ENCODE data around the gene FCGR3A.
A peak's percentile ranks its signal among the peaks of the same experiment; 100 is the strongest.
"Not testable (repeated sequence)": the region's sequence is repeated elsewhere in the genome, so short reads cannot be mapped to it uniquely, and the experiment has no call there.

FCGR3A gene

DNA sequence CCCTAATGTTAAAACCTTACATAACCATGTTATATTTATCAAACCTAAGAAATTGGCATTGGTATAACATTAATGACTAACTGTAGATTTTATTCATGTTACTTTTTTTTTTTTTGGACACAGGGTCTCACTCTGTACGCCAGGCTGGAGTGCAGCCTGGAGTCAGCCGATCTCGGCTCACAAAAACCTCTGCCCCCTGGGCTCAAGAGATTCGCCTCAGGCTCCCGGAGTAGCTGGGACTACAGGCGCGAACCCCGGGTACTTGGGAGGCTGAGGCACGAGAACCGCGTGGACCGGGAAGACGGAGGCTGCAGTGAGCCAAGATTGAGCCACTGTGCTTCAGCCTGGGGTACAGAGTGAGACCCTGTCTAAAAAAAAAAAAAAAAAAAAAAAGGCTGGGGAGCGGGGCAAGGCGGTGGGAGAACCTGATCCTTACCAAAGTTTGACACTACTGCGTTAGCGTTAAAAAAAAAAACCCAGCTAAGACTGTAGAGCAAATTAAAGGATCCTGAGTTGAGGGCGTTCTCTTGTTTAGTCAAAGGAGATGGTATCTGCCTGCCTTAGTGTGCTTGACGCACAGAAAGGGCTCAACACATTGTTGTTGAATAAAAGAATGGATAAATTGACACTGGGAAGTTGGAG is 20.0 kb downstream of the FCGR3A start:
- not testable (repeated sequence) for DNase-seq

DNA sequence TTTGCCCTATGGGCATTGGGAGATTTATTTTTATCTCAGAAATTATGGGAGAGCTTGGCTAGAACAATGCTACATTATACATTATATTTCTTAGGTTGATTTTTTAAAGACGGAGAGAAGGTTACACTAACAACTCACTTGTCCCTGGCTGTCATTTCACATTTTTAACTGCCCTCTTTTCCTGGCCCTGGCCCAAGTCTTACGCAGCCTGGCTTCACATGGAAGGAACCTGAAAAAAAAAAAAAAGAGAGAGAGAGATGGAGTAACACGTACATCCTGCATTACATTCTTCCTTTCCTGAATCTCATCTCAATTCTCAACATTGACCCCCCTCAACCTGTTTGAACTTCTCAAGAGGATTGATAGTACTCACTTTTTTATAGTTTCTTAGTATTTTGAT is 21.1 kb downstream of the FCGR3A start:
- not testable (repeated sequence) for DNase-seq

DNA sequence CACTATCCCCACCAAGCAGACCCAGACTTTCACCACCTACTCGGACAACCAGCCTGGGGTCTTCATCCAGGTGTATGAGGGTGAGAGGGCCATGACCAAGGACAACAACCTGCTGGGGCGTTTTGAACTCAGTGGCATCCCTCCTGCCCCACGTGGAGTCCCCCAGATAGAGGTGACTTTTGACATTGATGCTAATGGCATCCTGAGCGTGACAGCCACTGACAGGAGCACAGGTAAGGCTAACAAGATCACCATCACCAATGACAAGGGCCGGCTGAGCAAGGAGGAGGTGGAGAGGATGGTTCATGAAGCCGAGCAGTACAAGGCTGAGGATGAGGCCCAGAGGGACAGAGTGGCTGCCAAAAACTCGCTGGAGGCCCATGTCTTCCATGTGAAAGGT is 23.7 kb downstream of the FCGR3A start:
- DNase-seq, result not testable (repeated sequence)

DNA sequence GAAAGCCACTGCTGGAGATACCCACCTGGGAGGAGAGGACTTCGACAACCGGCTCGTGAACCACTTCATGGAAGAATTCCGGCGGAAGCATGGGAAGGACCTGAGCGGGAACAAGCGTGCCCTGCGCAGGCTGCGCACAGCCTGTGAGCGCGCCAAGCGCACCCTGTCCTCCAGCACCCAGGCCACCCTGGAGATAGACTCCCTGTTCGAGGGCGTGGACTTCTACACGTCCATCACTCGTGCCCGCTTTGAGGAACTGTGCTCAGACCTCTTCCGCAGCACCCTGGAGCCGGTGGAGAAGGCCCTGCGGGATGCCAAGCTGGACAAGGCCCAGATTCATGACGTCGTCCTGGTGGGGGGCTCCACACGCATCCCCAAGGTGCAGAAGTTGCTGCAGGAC is 24.3 kb downstream of the FCGR3A start:
- DNase-seq, result not testable (repeated sequence)

DNA sequence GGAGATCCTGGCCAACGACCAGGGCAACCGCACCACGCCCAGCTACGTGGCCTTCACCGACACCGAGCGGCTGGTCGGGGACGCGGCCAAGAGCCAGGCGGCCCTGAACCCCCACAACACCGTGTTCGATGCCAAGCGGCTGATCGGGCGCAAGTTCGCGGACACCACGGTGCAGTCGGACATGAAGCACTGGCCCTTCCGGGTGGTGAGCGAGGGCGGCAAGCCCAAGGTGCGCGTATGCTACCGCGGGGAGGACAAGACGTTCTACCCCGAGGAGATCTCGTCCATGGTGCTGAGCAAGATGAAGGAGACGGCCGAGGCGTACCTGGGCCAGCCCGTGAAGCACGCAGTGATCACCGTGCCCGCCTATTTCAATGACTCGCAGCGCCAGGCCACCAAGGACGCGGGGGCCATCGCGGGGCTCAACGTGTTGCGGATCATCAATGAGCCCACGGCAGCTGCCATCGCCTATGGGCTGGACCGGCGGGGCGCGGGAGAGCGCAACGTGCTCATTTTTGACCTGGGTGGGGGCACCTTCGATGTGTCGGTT is 24.8 kb downstream of the FCGR3A start:
- not testable (repeated sequence) for DNase-seq

DNA sequence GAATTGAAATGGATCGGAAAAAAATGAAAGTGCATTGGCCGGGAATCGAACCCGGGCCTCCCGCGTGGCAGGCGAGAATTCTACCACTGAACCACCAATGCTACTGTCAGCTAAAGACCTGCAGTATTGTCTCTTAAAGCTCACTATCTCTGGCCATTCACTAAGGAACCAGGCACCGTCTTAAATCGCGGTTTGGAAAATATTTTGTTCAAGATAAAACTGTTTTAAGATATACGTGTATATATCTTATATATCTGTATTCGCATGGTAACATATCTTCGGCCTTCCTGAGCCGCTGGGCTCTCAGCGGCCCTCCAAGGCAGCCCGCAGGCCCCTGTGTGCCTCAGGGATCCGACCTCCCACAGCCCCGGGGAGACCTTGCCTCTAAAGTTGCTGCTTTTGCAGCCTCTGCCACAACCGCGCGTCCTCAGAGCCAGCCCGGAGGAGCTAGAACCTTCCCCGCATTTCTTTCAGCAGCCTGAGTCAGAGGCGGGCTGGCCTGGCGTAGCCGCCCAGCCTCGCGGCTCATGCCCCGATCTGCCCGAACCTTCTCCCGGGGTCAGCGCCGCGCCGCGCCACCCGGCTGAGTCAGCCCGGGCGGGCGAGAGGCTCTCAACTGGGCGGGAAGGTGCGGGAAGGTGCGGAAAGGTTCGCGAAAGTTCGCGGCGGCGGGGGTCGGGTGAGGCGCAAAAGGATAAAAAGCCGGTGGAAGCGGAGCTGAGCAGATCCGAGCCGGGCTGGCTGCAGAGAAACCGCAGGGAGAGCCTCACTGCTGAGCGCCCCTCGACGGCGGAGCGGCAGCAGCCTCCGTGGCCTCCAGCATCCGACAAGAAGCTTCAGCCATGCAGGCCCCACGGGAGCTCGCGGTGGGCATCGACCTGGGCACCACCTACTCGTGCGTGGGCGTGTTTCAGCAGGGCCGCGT is 25.5 kb downstream of the FCGR3A start, which contains the start of gene HSPA6:
HSPA6 (plus strand) TSS at position 724 of the 925 bp plus-strand sequence; CDS start at position 843, 119 bp downstream.
- peak; percentile 60 for DNase-seq

DNA sequence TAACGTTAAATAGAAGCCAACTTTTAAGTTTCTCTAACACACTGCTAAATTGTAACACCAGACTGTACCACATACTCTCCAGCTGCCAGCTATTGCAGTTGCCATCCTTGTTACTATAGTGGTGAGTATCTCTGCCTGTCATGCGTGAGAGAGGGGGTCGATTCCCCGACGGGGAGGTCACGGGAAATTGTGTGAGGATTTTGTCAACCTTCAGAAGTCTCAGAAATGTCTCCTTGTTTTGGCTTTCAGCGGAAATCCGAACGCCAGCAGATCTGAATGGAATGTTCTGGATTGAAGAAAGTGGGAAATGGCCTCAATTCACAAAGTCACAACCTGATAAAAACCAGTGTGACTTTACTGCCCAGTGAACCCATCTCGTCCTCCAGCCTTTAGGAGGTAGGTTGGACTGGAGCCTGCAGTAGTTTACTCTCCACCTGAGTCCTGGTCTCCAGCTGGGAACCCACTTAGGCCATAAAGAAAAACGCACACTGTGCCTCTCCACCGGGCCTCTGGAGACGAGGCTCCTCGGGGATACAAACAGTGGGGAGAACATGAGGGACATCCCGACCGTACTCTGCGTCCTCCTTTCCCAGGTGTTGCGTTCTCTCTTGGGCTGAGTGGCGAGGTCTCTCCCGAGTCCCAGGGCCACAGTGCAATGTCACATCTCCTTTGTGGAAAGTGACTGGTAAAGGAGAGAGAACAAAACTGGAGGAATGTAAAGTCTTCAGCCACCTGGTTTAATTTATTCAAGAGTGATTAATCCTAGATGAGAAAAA is 26.4 kb downstream of the FCGR3A start:
- DNase-seq, result not testable (repeated sequence)

DNA sequence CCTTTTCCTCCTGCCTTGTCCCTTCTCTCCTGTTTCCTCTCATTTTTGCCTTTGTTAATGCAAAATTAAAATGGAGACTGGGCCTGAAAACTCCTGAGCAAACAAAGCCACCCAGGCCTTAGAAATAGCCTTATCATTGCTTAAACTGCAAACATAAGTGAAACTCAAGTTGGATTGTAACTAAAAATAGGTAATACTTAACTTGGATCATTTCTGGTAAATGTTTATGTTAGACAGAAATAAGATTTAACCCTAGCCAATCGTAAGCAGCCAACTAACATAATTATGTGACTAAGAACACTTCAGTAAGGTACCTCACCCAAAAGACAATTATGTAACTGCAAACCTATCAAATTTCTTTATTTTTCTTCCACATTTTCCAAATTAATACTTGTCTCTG is 35.7 kb downstream of the FCGR3A start:
- DNase-seq, result not testable (repeated sequence)

DNA sequence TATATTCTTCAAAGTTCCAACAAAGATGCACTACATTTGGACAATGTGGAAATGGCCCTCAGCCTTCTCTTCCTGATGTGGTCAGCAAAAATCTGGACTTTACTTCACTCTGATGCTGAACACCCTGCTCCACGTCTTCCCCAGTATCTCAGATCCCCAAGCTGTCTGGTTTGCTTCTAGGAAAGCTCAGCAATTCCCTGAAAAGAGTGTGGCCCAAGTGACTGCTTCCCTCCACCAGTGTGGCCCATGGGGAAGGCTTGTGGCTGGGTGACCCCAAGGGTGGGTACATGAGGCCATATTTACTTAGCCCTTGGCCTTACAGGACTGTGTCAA is 36.2 kb downstream of the FCGR3A start:
- not testable (repeated sequence) for DNase-seq

DNA sequence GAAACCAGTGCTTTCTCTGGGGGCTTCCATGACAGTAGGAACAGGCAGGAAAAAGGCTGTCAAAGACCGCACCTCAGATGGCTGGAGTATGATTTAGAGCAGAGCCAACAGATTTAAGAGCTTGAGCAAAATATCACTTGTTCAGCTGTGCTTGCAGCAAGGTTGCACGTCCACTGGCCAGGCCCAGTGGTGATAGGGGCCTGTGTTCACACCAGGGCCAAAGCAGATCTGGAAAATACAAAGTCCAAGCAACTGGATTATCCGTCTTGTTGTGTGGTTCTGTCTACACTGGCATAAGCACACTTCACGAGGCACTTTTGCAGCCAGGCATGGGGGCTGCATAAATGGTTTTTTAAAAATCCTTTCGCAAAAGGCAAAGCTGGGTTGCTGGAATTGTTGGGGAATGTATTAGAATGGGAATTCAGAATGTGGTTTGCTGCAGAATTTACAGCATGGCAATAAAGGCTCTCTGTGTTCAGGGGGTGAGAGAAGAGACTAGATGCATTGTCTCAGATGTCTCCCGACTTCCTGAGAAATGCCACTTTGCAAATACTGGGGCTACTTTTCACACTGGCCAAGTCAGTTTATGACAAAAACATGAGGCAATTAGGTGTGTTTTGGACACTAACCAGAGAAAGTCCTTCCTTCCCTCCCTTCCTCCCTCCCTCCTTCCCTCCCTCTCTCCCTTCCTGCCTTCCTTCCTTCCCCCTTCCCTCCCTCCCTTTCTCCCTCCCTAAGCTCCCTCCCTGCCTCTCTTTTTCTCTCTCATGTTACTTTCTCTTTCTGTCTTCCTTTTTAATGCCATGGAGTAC is 36.8 kb downstream of the FCGR3A start:
- not testable (repeated sequence) for DNase-seq

DNA sequence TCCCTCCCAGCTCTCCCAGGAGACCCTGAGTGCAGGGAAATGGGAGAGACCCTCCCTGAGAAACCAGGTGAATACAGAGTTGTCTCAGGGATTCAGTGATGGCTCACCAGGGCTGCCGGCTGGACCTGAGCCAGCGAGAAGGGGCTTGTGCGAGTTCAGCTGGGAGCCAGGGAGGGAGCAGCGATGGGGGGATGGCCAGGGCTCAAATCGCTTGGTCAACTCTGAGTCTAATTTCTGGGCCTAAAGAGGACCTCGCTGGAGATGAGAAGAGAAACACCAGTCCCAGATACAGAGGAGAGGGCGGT is 37.9 kb downstream of the FCGR3A start:
- no peak for DNase-seq

DNA sequence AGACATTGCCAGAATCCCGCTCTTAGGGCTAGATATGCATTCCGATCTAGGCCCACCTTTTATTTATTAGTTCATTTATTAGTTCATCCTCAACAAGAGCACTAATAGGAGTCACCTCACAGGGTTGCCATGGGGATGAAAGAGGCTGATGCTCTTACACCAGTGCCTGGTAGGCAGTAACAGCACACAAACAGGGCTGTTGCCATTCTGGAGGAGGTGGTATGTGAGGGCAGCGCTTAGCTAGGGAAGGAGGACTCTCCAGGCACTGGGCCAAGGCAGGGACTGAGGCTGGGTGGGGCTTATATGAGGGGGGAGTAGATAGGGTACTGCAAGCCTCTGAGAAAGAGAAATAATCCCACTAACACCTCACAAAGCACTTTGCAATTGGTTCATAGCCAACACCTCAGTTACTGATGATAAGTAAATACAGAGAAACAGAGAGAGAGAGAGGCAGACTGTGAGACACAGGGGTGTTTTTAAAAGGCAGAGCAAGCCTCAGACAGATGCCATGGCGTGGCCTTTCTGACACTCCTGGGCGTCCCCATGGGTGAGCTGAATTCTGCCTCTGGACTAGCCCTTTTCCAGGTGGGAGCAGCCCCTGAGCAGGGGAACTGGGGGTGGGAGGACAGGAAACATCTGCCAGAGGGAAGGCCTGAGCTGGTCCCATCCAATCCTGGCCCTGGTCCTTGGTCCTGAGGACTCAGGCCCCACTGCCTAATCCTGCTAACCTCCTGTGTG is 38.4 kb downstream of the FCGR3A start:
- DNase-seq, result no peak

DNA sequence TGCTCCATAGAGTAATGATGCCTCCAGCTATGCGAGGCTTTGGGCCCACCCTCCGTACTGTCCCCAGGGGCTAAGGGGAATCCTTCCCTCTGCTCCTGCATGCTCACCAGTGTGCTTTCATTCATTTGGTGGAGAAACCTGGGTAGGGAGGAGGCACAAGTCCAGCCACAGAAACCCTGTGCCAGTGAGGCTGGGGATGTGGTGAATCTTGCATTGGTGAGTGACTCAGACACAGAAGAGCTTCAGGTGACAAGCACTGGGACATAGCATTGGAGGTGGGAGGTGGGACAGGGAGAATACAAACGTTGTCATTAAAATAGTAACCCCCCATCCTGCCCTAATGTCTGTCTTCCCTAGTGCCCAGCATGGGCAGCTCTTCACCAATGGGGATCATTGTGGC is 39.1 kb downstream of the FCGR3A start:
- no peak for DNase-seq

DNA sequence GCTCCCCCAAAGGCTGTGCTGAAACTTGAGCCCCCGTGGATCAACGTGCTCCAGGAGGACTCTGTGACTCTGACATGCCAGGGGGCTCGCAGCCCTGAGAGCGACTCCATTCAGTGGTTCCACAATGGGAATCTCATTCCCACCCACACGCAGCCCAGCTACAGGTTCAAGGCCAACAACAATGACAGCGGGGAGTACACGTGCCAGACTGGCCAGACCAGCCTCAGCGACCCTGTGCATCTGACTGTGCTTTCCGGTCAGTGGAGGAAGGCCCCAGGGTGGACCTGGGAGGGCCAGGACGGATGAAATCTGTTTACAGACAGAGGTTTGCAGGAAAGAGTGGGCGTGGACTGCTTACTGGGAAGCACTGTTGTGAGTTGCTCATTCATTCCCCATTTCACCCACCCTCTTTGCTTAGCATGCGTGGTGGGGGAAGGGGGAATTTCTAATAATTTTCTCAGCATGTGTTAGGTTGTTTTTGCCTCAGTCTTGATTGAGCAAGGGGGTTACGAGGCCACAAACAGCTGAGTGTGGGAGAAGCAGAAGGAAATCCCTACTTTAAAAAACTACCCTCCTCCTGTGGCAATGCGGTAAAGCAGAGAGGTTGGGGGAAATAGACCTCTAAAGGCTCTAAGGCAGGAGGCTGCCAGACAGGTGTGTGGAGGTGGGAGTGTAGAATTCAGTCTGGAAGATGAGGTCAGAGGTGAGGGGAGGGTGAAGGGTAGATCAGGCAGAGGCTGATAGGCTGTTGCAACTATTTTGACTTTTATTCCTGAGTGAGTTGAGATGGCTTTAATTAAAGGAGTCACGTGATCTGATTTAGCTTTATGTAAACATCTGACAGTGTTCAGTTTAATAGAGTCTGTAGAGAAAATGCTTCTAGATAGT is 43.0 kb downstream of the FCGR3A start:
- no peak for DNase-seq

DNA sequence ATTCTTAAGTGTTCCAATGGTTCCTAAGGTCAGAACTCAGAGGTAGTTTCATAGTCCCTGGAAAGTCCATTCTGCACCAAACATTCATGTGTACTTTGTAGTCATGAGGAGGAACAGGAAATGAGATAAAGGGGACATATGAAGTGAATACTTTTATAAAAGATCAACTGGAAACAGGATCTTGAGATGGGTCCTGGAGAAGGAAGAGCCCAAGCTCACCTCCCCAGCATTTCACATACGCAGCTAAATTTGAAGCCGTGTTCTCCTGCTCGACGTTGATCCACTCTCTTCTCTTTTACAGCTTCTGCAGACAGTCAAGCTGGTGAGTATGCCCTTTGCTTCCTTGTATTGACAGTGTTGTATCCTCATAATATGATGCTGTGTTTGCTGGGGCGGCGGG is 43.9 kb downstream of the FCGR3A start:
- no peak for DNase-seq

DNA sequence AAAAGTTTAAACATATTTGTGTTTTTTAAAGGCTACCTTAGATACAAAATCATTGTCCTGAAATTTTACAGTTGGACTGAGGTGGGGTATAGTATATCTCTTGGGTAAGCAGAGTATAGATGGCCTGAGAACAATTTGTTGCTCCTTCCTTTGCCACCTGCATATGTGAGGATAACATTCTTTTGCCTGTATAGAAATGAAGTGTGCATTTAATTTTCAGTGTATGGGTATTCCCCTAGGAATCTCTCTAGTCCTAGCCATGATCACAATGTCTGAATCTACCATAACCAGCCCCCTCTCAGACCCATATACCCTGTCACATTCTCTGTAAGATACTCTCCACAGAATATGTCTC is 46.2 kb downstream of the FCGR3A start:
- no peak for DNase-seq

DNA sequence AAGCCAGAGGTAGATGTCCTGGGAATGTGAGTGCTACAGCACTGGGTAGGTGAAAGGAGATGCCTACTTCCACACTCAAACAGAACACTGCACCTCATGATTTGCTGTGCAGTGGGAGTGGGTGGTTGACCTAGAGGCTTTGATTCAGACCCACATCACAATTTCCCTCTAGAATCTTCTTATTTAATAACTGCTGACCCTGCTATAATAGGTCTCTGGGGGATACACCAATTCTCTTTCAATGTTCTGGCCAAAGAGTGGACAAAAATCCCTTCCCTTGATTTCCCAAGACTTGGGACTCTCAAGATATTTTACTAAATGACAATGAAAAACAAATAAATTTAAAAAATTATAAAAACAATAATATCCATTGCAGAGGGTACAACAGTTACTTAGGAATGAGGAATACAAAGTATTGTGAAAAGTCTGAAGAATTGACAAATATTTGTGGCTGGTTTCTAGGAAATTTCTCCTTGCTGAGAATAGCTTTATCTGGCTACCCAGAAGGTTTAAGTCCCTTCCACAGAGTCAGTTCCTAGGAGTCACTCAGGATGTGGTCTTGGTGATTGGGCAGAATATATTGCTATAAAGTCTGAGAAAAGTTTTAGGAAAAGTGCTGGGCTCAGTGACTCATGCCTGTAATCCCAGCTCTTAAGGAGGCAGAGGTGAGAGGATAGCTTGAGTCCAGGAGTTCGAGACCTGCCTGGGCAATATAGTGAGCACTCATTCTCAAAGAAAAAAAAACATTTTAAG is 46.8 kb downstream of the FCGR3A start:
- no peak for DNase-seq

DNA sequence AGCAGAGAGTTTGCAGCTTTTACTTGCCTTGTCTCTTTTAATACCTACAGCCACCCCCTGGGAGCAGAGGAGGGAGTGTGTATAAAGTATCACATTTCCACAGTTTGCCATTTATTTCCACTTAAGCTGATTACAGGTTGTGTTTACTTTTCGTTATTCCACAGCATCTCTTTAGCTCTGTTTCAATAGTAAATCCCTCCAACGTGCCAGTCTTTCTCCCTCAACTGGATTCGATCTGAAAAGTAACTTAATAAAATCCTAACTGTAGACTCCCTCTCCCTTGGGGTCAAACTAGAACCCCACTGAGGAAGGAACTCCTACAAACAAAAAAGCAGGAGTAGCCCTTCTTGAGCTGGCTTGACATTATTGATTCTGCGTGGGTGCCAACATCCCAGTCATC is 47.4 kb downstream of the FCGR3A start:
- no peak for DNase-seq

DNA sequence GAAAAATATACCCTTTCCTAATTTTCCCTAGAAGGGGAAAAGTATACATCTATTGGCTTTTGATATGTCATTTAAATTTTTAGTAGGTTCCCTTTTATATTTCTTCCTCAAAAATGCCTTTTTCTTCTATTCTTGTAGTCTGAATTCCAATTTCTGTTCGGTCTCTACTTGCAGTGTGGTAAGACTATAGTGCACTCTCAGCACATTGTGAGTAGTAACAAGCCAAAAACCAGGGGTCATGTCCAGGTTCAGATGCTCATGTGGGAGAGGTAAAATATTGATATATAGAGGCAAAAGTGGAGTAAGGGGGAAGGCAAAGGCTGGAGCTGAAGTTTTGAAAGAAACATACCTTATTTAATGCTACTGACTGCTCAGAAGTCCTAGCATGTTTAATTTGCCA is 48.4 kb downstream of the FCGR3A start:
- DNase-seq, result no peak
